Colon (tissue), 2 donors: Measurements from ENCODE around the gene GBE1.
A peak's percentile ranks its signal among the peaks of the same experiment; 100 is the strongest.
"Not testable (repeated sequence)": the region's sequence is repeated elsewhere in the genome, so short reads cannot be mapped to it uniquely, and the experiment has no call there.

ENCODE experiments used
- FAIRE-seq: peaks from 2 replicates; lab custom pipeline; 2012; peaks lifted over from hg19 to GRCh38; lab: Jason Lieb, UNC
- donor health status: control.
- donor health status: control.

Gene GBE1

DNA sequence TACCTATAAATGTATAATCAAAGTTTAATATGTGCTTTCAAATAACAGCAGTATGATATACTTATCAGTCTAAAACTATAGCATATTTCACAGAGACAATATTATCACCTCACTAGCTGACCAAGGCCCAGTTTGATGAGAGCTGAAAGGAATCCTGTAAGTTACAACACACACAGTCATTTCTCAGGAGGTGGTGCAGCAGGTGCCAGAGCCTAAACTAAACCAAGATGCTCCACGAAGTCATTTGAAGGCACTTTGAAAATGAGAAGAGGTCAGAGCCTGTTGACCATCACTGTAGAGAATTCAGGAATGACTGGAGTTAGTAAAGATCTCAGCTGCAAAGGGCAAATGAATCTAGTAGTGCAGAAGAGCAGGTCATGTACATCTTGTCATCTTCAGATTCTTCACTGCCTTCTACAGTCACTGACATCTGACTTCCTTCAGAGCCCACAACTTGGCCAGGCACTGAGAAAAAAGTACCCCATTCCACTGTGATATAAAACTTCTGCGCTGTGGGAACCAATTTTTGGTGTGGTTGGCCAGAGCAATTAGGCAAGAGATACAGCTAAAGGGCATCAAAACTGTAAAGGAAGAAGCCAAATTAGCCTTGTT, 7.9 kb downstream of the GBE1 start:
- no peak for FAIRE-seq

DNA sequence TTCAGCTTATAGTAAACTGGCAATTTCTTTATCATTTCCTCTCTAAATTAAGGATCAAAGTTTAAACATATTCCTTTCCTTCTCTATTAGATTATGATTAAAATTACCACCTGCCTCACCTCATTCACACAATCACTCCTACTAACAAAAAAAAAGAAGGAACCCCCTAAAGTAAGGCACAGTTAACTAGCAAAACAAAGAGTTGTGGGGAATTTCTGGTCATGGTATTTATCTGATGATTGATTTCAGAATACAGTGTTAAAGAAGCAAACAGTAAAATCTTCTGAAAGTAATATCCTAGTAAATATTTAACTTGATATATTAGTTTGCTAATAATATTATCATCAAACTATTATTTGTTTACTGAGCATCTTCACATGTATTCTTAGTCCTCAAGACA, 8.8 kb downstream of the GBE1 start:
- no peak for FAIRE-seq

- no peak for FAIRE-seq
Observed at GRCh38 chr3:81749265-81749664, 12.2 kb downstream of the GBE1 start.

- FAIRE-seq: not testable (repeated sequence)
Observed at GRCh38 chr3:81747280-81747679, 14.2 kb downstream of the GBE1 start.

- FAIRE-seq: no peak
Observed at GRCh38 chr3:81744366-81744765, 17.1 kb downstream of the GBE1 start.

- FAIRE-seq: no peak
Observed at GRCh38 chr3:81743096-81744025, 18.1 kb downstream of the GBE1 start.

DNA sequence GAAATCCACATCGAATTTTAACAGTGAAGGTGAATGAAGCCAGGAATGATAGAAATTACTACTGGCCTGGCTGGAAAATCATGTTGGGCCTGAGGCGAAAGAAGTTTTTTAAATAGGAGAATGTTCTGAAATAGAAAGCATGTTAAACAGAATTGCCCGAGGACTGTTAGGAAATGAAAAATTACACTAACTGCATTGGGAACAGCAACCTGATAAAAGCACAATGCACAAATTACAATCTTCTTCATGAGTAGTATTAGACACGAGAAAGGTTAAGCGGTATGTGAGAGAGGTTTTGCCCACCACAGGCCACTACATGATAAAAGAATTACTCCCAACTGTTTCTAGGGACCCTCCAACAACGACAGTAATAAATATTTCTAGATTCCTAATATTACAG, 18.9 kb downstream of the GBE1 start:
- no peak for FAIRE-seq

DNA sequence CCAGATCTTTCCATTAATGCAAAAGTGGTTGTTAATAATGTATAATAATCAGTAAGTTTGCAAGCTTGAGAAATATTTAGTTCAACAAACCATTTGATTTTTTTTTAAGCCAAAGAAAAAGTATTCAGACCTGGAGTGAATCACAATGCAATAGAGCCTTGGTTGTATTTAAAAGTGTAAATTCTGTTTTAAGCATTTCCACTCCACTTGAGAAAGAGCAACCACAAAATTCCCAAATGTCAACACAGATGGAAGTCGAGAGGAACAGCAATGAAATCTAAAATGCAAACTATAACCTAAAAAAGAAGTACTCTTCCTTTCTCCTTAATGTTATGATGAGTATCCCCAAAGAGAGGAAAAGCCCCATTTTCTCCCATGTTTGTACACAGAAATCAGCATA, 20.2 kb downstream of the GBE1 start:
- FAIRE-seq: no peak

DNA sequence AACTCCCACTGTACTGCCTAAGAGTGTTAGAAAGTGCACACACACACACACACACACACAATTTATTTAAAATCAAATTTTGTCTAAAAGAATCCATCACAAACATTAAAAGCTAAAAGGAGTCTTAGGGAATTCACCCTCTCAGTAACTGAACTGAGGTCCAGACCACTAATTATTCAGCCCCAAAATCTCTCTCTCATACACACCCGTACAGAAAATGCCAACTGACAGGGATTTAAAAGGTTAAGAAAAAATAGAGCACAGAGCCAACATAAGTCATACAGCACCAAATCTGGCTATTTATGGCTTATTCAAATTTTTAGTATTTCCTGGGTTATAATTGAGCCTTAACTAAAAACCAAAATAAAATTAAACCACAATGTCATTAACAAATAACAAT, 20.7 kb downstream of the GBE1 start:
- FAIRE-seq: peak; percentile 14

DNA sequence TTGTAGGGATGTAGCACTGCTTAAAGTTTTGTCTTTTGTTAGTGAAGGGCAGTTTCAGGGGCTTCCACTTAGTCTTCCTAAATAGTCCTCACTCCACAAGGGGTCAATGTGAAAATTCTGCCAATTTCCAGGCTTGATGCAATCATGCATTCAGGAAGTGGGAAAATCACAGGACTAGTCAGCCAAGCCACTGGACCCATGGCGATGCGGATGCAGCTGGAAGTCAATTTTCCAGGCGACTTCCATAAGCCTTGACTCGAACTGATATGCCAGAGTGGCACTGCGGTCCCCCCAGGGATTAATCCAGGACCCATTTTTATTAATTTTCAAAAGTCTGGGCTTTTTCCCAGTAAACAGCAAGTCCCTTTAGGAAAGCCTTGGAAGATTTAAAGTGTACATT, 26.1 kb downstream of the GBE1 start:
- FAIRE-seq: no peak

- no peak for FAIRE-seq
Observed at GRCh38 chr3:81734742-81735141, 26.7 kb downstream of the GBE1 start.

DNA sequence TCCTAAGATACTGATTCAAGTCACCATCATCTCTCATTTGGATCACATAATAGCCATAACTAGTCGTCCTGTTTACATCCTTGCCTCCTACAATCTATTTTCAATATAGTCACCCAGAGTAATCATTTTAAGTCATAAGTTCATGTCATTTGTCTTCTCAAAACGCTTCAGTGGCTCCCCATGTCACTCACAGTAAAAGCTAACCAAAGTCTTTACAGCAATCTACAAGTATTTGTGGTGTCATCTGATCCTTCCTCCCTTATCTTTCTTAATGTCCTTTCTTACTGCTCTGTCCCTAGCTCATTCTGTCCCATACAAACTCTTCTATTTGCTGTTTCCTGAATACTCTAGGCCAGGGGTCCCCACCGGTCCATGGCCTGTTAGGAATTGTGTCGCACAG, 28.8 kb downstream of the GBE1 start:
- no peak for FAIRE-seq

GRCh38 chr3:81728766-81729544, 32.5 kb downstream of the GBE1 start:
- no peak for FAIRE-seq

DNA sequence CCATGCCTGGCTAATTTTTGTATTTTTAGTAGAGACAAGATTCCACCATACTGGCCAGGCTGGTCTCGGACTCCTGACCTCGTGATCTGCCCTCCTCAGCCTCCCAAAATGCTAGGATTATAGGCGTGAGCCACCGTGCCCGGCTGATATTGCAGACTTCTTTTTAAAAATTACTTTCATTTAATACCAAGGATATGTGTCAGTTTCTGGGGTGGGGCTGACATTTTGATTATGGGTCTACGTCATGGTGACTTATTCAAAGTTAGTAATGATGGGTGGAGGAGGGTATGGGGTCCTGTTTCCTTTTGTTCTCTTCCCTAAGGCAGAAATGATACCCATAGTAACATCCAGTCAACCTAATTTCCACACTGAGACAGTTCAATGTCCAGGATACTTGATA, 34.7 kb downstream of the GBE1 start:
- no peak for FAIRE-seq

DNA sequence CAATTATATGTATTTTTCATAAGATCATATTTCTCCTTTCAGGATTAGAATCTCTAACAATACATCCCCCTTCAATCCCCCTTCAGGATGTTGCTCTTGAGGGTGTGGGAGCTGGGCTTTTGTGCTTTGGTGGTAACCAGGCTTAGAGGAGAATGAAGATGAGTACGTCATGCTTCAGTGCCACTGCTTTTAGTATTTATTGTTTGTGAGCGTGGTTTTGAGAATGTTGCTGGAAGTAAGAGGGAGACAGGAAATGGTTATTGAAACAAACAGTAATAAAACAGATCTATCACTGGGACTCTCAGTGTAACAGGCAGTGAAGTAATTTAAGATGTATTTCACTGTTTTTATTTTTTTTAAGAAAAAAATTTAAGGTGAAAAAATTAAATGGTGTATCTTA, 35.3 kb downstream of the GBE1 start:
- FAIRE-seq: no peak

DNA sequence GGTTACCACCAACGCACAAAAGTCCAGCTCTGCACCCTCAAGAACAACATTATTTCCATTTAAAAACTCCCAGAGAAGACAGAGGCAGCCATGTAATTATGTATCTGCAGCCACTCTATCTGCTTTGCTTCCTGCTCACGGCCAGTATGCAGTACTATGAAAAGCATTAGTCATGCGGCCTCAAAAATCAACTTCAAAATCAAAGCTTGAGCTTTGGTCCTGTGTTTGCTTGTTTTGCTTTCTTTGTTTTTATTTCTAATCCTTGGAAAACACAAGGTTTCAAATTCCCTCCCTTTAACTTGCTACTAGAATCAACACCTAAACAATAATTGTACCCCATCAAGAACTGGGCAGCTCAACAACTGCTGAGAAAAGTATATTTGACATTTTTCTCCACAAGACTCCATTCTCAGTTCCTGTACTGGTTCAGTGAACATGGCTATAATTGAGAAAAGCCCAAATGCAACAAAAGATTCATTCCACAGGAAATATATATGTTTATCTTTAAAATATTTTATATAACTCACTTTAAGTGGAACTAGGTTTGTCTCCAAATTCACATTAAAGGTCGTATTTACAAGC, 37.6 kb downstream of the GBE1 start:
- FAIRE-seq: no peak

DNA sequence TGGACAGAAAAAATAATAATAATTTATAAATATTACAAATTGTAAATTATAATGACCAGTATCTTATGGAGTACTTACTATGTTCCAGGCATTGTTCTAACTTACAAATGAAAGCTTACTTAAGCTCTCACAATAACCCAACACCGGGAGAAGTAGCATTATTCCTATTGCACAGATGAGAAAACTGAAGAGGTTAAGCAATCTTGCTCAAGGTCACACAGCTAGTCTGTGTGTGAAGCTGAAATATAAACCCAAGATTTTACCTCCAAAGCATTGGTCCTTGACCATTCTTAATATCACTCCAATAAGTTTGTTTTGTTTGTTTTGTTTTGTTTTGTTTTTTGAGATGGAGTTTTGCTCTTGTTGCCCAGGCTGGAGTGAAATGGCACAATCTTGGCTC, 43.1 kb downstream of the GBE1 start:
- no peak for FAIRE-seq

DNA sequence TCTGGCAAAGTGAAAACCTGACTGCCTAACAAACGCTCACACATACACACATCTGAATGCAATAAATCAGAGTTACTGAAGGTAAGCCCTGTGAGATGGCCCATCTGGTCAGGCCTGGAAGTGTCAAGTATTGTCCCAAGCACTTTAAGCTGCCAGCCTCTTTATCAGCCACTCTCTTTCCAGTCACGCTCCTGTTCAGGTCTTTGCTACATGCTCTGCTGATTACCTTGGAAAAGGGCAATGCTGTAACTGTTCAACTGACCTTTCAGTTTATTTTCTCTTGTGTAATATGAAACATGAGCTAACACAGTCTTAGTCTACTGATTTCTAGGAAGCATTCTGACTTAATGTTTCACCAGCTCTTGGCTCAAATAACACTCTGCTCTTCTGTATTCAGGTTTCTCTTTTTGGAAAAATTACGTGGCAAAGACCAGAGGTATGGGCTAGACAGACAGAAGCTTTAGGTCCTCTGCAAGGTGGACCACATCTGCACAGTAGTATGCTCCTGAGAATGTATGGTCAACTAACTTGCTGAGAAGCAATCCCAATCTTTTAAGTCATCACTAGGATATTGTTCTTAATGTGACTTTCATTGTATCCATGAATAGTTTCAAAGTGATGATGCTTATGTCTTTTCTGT, 44.5 kb downstream of the GBE1 start:
- FAIRE-seq: no peak

DNA sequence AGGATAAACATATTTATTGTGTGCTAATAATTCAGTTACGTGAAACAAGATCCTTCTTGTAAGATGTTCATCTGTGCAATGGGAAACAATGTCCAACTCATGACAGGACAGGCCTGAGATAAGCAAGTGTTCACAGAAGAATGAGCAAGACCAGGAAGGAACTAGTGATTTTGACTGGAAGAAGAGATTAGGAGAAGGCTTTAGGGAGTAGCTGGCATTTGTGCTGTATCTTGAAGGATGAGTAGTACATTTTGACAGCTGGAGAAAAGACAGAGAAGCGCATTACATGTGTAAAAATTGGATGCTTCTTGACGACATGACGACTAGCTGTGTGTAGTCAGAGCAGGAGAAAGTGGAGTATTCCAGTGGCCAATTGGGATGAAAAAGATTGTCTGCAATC, 48.4 kb downstream of the GBE1 start:
- no peak for FAIRE-seq

DNA sequence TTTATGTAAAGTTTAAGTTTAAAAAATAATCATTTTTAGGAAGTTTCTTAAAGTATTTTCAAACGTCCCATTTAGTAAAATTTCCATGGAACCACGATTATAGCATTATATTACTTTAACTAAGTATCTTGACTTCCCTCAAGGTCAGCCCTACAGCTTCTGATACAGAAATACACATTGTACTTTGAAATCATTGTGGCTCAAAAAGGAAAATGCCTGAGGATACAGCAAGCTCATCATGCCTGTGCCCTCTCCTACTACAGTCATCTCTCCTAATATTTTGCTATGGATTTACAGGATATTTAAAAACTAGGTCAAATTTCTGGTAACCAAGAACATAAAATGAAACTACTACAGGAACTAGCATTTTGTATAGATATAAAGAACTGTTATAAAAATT, 51.8 kb downstream of the GBE1 start:
- FAIRE-seq: no peak

- FAIRE-seq: peak; percentile 68
Observed at GRCh38 chr3:81707996-81708395, 53.4 kb downstream of the GBE1 start.

DNA sequence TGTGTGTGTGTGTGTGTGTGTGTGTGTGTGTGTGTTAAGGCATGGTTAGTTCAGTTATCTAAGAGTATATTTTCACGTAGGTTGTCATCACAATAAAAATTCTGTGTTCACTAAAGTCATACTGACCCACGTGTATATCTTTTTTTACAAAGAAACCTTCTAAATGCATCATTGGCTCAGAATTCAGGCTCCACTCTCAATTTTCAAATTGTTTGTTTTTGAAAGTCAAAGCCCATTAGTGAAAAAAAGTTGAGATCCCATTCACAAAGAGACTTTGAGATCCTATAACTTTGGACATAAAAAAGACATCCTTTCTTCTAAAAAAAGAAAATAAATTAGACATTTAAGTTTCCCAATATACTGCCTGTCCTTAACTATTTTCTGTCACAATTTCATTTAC, 59.3 kb downstream of the GBE1 start:
- no peak for FAIRE-seq
